ENCODE data around the gene AUTS2.

The AUTS2 gene

GRCh38 chr7:69908454-69908853, 310.2 kb downstream of the AUTS2 start:
- Histone ChIP-seq H3K4me3 (ENCODE audit: low read depth, low read length) (no peak overlapping the region), H3K36me3 (no peaks in the 10 kb centered on the region), H3K9me3 (ENCODE audit: severe bottlenecking) (peaks cover 4% of the 10 kb centered on the region), H3K27ac (no peak overlapping the region), H3K27me3 (ENCODE audit: insufficient read depth, low read depth, severe bottlenecking) (no peaks in the 10 kb centered on the region)
- DNase-seq, result no peak
- no peak for TF ChIP-seq CTCF (IDR thresholded peaks at IDR 0.05; ENCODE audit: low read depth, low read length)

GRCh38 chr7:69910150-69910549, 311.9 kb downstream of the AUTS2 start:
- no peak for DNase-seq
- H3K4me3 ChIP-seq (ENCODE audit: low read depth, low read length), result no peak overlapping the region
- H3K27me3 ChIP-seq (ENCODE audit: insufficient read depth, low read depth, severe bottlenecking), result no peaks in the 10 kb centered on the region
- no peak overlapping the region for H3K27ac ChIP-seq
- peaks cover 4% of the 10 kb centered on the region for H3K9me3 ChIP-seq (ENCODE audit: severe bottlenecking)
- no peak for TF ChIP-seq CTCF (IDR thresholded peaks at IDR 0.05; ENCODE audit: low read depth, low read length)
- H3K36me3 ChIP-seq, result no peaks in the 10 kb centered on the region

GRCh38 chr7:69911337-69911736, 313.1 kb downstream of the AUTS2 start:
- Histone ChIP-seq H3K36me3 (no peaks in the 10 kb centered on the region), H3K4me3 (ENCODE audit: low read depth, low read length) (no peak overlapping the region), H3K27ac (no peak overlapping the region), H3K9me3 (ENCODE audit: severe bottlenecking) (peaks cover 3% of the 10 kb centered on the region), H3K27me3 (ENCODE audit: insufficient read depth, low read depth, severe bottlenecking) (no peaks in the 10 kb centered on the region)
- TF ChIP-seq CTCF (IDR thresholded peaks at IDR 0.05; ENCODE audit: low read depth, low read length), result no peak
- no peak for DNase-seq

- TF ChIP-seq CTCF (IDR thresholded peaks at IDR 0.05; ENCODE audit: low read depth, low read length), result no peak
- no peaks in the 10 kb centered on the region for H3K36me3 ChIP-seq
Measured at GRCh38 chr7:69912141-69912540, 313.9 kb downstream of the AUTS2 start.

GRCh38 chr7:69912846-69913245, 314.6 kb downstream of the AUTS2 start:
- TF ChIP-seq CTCF (IDR thresholded peaks at IDR 0.05; ENCODE audit: low read depth, low read length), result no peak

More at GRCh38 chr7:69912141-69912540, 313.9 kb downstream of the AUTS2 start:
- H3K9me3 ChIP-seq (ENCODE audit: severe bottlenecking), result peaks cover 3% of the 10 kb centered on the region
- no peak overlapping the region for H3K4me3 ChIP-seq (ENCODE audit: low read depth, low read length)
- H3K27me3 ChIP-seq (ENCODE audit: insufficient read depth, low read depth, severe bottlenecking), result no peaks in the 10 kb centered on the region
- no peak overlapping the region for H3K27ac ChIP-seq
- DNase-seq, result no peak

GRCh38 chr7:69919426-69920111, 321.3 kb downstream of the AUTS2 start:
- H3K9me3 ChIP-seq (ENCODE audit: severe bottlenecking), result no peaks in the 10 kb centered on the region
- DNase-seq, result no peak
- no peak overlapping the region for H3K27ac ChIP-seq
- H3K27me3 ChIP-seq (ENCODE audit: insufficient read depth, low read depth, severe bottlenecking), result no peaks in the 10 kb centered on the region
- no peak for TF ChIP-seq CTCF (IDR thresholded peaks at IDR 0.05; ENCODE audit: low read depth, low read length)
- no peaks in the 10 kb centered on the region for H3K36me3 ChIP-seq
- H3K4me3 ChIP-seq (ENCODE audit: low read depth, low read length), result no peak overlapping the region

More at GRCh38 chr7:69912846-69913245, 314.6 kb downstream of the AUTS2 start:
- Histone ChIP-seq H3K9me3 (ENCODE audit: severe bottlenecking) (peaks cover 3% of the 10 kb centered on the region), H3K27ac (no peak overlapping the region), H3K27me3 (ENCODE audit: insufficient read depth, low read depth, severe bottlenecking) (no peaks in the 10 kb centered on the region), H3K36me3 (no peaks in the 10 kb centered on the region), H3K4me3 (ENCODE audit: low read depth, low read length) (no peak overlapping the region)
- DNase-seq, result no peak
